ENCODE results near the gene ARHGEF11. TPM values are rescaled to one million over a fixed set of nuclear protein-coding genes. Genes with fewer than 3 reads are reported as not detected.

The ARHGEF11 gene
- total RNA-seq, 1 experiment from 2014 or later, result 25.3 TPM

DNA sequence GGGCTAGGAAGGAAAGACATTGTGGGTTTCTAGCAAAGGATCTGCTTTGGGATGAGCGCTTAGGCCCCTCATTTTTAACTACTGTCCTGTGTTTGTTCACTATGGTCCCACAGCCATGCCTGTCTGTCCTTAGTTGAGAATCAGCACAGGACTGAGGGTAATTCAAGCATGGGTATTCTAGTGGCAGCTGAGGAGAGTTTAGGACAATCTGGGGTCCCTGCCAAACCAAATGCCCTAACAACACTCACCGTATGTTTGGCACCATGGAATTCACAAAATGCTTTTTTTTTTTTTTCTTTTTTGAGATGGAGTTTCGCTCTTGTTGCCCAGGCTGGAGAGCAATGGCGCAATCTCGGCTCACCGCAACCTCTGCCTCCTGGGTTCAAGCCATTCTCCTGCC is 10.4 kb downstream of the ARHGEF11 start:
- Histone ChIP-seq H3K4me3 (ENCODE audit: low read depth, low read length, poor library complexity, severe bottlenecking) (no peak overlapping the region), H3K9me3 (ENCODE audit: low read depth, low read length, poor library complexity, severe bottlenecking) (no peaks in the 10 kb centered on the region), H3K4me1 (ENCODE audit: insufficient read depth, low read length, poor library complexity, severe bottlenecking) (no peaks in the 10 kb centered on the region), H3K27ac (ENCODE audit: low read depth, low read length, poor library complexity, severe bottlenecking) (no peak overlapping the region), H3K36me3 (ENCODE audit: insufficient read depth, low read length, poor library complexity, severe bottlenecking) (no peaks in the 10 kb centered on the region), H3K27me3 (replicated peaks; ENCODE audit: insufficient read depth, low read depth, low read length, poor library complexity) (no peaks in the 10 kb centered on the region)
- ChIA-PET POLR2A (ENCODE audit: low non-redundant PET) (no interaction called here), CTCF (no interaction called here)
- DNase-seq (ENCODE audit: low spot score), result no peak
- BruUV-seq (replicated peaks), result no TSS peak
- intact Hi-C loops (cut with micrococcal nuclease; ENCODE audit: unreplicated experiment), result no loop called here
- TF ChIP-seq EZH2 (IDR thresholded peaks at IDR 0.05; ENCODE audit: borderline replicate concordance, low read depth, low read length, poor library complexity, severe bottlenecking), result no peak
- TF ChIP-seq, protein P1, sequence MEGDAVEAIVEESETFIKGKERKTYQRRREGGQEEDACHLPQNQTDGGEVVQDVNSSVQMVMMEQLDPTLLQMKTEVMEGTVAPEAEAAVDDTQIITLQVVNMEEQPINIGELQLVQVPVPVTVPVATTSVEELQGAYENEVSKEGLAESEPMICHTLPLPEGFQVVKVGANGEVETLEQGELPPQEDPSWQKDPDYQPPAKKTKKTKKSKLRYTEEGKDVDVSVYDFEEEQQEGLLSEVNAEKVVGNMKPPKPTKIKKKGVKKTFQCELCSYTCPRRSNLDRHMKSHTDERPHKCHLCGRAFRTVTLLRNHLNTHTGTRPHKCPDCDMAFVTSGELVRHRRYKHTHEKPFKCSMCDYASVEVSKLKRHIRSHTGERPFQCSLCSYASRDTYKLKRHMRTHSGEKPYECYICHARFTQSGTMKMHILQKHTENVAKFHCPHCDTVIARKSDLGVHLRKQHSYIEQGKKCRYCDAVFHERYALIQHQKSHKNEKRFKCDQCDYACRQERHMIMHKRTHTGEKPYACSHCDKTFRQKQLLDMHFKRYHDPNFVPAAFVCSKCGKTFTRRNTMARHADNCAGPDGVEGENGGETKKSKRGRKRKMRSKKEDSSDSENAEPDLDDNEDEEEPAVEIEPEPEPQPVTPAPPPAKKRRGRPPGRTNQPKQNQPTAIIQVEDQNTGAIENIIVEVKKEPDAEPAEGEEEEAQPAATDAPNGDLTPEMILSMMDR (conservative IDR thresholded peaks at IDR 0.05; ENCODE audit: low read depth, low read length), result no peak

DNA sequence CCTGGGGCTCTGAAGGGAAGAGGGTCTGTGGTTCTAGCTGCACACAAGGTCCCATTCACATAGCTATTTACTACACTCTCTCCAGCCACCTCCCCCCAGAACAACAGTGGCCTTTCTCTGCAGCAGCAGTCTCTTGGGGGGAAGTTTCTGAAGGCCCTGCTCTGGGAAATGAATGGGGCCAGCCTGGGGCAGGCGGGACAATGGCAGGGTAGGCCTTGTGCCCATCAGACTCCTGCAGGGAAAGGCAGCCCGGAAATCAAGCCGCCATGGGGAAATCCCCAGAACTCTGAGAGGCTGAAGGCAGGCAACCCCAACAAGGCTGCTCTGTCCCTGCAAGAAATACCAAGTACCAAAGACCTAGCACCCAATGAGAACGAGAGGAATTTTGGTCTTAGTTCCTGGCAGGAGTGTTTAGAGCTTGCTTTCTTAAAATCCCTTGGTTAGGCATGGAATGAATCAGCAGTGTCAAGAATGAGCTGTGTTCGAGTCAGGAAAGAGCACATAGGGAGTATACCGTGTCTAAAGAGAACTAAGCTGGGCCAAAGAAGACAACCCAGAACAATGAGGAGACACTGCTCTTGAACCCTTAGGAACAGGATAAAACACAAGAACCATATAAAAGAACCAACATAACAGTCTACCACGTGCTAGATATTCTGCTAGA is 11.3 kb downstream of the ARHGEF11 start:
- ChIA-PET POLR2A (ENCODE audit: low non-redundant PET) (no interaction called here), CTCF (no interaction called here)
- Histone ChIP-seq H3K4me3 (ENCODE audit: low read depth, low read length, poor library complexity, severe bottlenecking) (no peak overlapping the region), H3K36me3 (ENCODE audit: insufficient read depth, low read length, poor library complexity, severe bottlenecking) (no peaks in the 10 kb centered on the region), H3K27me3 (replicated peaks; ENCODE audit: insufficient read depth, low read depth, low read length, poor library complexity) (no peaks in the 10 kb centered on the region), H3K9me3 (ENCODE audit: low read depth, low read length, poor library complexity, severe bottlenecking) (no peaks in the 10 kb centered on the region), H3K27ac (ENCODE audit: low read depth, low read length, poor library complexity, severe bottlenecking) (no peak overlapping the region), H3K4me1 (ENCODE audit: insufficient read depth, low read length, poor library complexity, severe bottlenecking) (no peaks in the 10 kb centered on the region)
- intact Hi-C loops (cut with micrococcal nuclease; ENCODE audit: unreplicated experiment), result no loop called here
- DNase-seq (ENCODE audit: low spot score), result no peak
- BruUV-seq (replicated peaks), result no TSS peak
- TF ChIP-seq, protein P1 (conservative IDR thresholded peaks at IDR 0.05; ENCODE audit: low read depth, low read length), result no peak
- TF ChIP-seq EZH2 (IDR thresholded peaks at IDR 0.05; ENCODE audit: borderline replicate concordance, low read depth, low read length, poor library complexity, severe bottlenecking), result no peak

DNA sequence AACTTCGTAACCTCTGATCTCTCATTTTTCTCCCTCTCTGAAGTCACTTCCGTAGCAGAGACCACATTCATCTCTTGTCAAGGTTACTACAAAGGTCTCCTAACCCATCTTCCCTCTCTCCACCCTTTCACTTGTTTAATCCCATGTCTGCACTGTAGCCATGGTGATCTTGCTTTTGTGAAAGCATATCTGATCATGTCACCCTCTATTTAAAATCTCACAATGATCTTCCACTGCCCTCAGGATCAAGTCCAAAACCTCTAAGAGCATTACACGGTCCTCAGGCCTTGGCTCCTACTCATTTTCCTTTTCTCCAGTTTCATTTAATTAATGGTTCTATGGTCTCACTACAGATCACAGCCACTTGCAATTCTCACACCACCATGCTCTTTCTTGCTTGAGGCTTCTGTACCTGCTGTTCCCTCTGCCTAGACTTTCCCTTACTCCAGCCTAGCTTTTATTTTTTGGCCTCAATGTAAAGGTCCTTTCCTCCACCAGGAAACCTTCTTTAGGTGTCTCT is 12.1 kb downstream of the ARHGEF11 start:
- ChIA-PET CTCF (no interaction called here), POLR2A (ENCODE audit: low non-redundant PET) (no interaction called here)
- Histone ChIP-seq H3K27ac (ENCODE audit: low read depth, low read length, poor library complexity, severe bottlenecking) (no peak overlapping the region), H3K36me3 (ENCODE audit: insufficient read depth, low read length, poor library complexity, severe bottlenecking) (no peaks in the 10 kb centered on the region), H3K27me3 (replicated peaks; ENCODE audit: insufficient read depth, low read depth, low read length, poor library complexity) (no peaks in the 10 kb centered on the region), H3K4me1 (ENCODE audit: insufficient read depth, low read length, poor library complexity, severe bottlenecking) (no peaks in the 10 kb centered on the region), H3K4me3 (ENCODE audit: low read depth, low read length, poor library complexity, severe bottlenecking) (no peak overlapping the region), H3K9me3 (ENCODE audit: low read depth, low read length, poor library complexity, severe bottlenecking) (no peaks in the 10 kb centered on the region)
- no peak for TF ChIP-seq EZH2 (IDR thresholded peaks at IDR 0.05; ENCODE audit: borderline replicate concordance, low read depth, low read length, poor library complexity, severe bottlenecking)
- TF ChIP-seq, protein P1 (conservative IDR thresholded peaks at IDR 0.05; ENCODE audit: low read depth, low read length), result no peak
- intact Hi-C loops (cut with micrococcal nuclease; ENCODE audit: unreplicated experiment), result no loop called here
- BruUV-seq (replicated peaks), result no TSS peak
- DNase-seq (ENCODE audit: low spot score), result no peak
